Neural progenitor cell (in vitro differentiated cells): Measurements from ENCODE around the gene NPR2. TPM values are rescaled to one million over a fixed set of nuclear protein-coding genes. Genes with fewer than 3 reads are reported as not detected.

Source experiments
- DNase-seq: peaks from one replicate; pipeline ENCODE4 v3.0.0-alpha.2; 2016; ENCODE audit warnings: low spot score
- H2AFZ ChIP-seq: fragments of 200-600 bp; sonication (generic); replicated peaks from 2 replicates; pipeline ENCODE4 v1.6.1; 2016; ENCODE audit warnings: antibody characterized with exemption
- H3F3A ChIP-seq: fragments of 200-600 bp; sonication (generic); 2 replicates; pipeline ENCODE4 v1.6.1; 2016; ENCODE audit warnings: antibody characterized with exemption, low read depth
- H3K27ac ChIP-seq: fragments of 200-600 bp; sonication (generic); 2 replicates; pipeline ENCODE4 v1.5.1; 2016; ENCODE audit warnings: mild to moderate bottlenecking
- H3K27me3 ChIP-seq: fragments of 200-600 bp; sonication (generic); 2 replicates; pipeline ENCODE4 v1.6.1; 2016; ENCODE audit warnings: mild to moderate bottlenecking, moderate library complexity
- H3K36me3 ChIP-seq: fragments of 200-600 bp; sonication (generic); 2 replicates; pipeline ENCODE4 v1.5.1; 2016
- H3K4me1 ChIP-seq: fragments of 200-600 bp; sonication (generic); 2 replicates; pipeline ENCODE4 v1.6.1; 2016; ENCODE audit warnings: mixed run types
- H3K4me2 ChIP-seq: fragments of 200-600 bp; sonication (generic); 2 replicates; pipeline ENCODE4 v1.6.1; 2016
- H3K4me3 ChIP-seq: fragments of 200-600 bp; sonication (generic); 2 replicates; pipeline ENCODE4 v1.5.1; 2016
- H3K79me2 ChIP-seq: fragments of 200-600 bp; sonication (generic); 2 replicates; pipeline ENCODE4 v1.6.1; 2016; ENCODE audit warnings: low read depth
- H3K9ac ChIP-seq: fragments of 200-600 bp; sonication (generic); 2 replicates; pipeline ENCODE4 v1.6.1; 2016
- H3K9me3 ChIP-seq: fragments of 200-600 bp; sonication (generic); 2 replicates; pipeline ENCODE4 v1.5.1; 2016; ENCODE audit warnings: low read depth
- H4K20me1 ChIP-seq: fragments of 200-600 bp; sonication (generic); 2 replicates; pipeline ENCODE4 v1.6.1; 2016; ENCODE audit warnings: low read depth
- H3K27ac Mint-ChIP-seq: 3 replicates; pipeline ENCODE4 v1.8.0; 2021; ENCODE audit warnings: mixed read lengths
- H3K27me3 Mint-ChIP-seq: 2 replicates; pipeline ENCODE4 v1.8.0; 2022; ENCODE audit warnings: low read depth, mild to moderate bottlenecking, inconsistent platforms, moderate library complexity, mixed read lengths; ENCODE audit not compliant: insufficient read depth
- H3K36me3 Mint-ChIP-seq: 3 replicates; pipeline ENCODE4 v1.8.0; 2021; ENCODE audit warnings: mixed read lengths
- H3K4me1 Mint-ChIP-seq: 3 replicates; pipeline ENCODE4 v1.8.0; 2021; ENCODE audit warnings: mixed read lengths
- H3K4me3 Mint-ChIP-seq: 3 replicates; pipeline ENCODE4 v1.8.0; 2021; ENCODE audit warnings: mild to moderate bottlenecking, moderate library complexity, mixed read lengths
- H3K9me3 Mint-ChIP-seq: 3 replicates; pipeline ENCODE4 v1.8.0; 2020; ENCODE audit warnings: mixed read lengths
- CTCF ChIP-seq: fragments of 200-600 bp; sonication (generic); IDR thresholded peaks from 2 replicates; pipeline ENCODE4 v1.5.1; 2017; ENCODE audit warnings: antibody characterized with exemption, mild to moderate bottlenecking
- EZH2 ChIP-seq: fragments of 200-600 bp; sonication (generic); IDR thresholded peaks from 2 replicates; pipeline ENCODE4 v1.6.1; 2017; ENCODE audit warnings: antibody characterized with exemption, mild to moderate bottlenecking, moderate library complexity
- EZH2phosphoT487 ChIP-seq: fragments of 200-600 bp; sonication (generic); IDR thresholded peaks from 2 replicates; pipeline ENCODE4 v1.6.1; 2017; ENCODE audit warnings: antibody characterized with exemption
- total RNA-seq: library from RNA; depleted of rRNA; stranded (reverse); fragments of >200 nt; gene quantifications from 2 replicates; pipeline ENCODE4 v1.2.3, GENCODE V29; 2015; ENCODE audit warnings: low replicate concordance

NPR2 gene
- total RNA-seq, 1 donor from 2014 or later, result 5.6 TPM

- Mint-ChIP-seq H3K9me3 (no peaks in the 10 kb centered on the region), H3K27ac (no peak overlapping the region), H3K4me1 (peaks cover 20% of the 10 kb centered on the region), H3K4me3 (peak overlapping the region; percentile 72), H3K27me3 (peaks cover 6% of the 10 kb centered on the region), H3K36me3 (no peaks in the 10 kb centered on the region)
- DNase-seq, result no peak
- Histone ChIP-seq H3K36me3 (no peaks in the 10 kb centered on the region), H3K9ac (no peak overlapping the region), H2AFZ (no peak overlapping the region), H4K20me1 (no peaks in the 10 kb centered on the region), H3K4me2 (peak overlapping the region; percentile 86), H3K27me3 (no peaks in the 10 kb centered on the region), H3K9me3 (no peaks in the 10 kb centered on the region), H3K27ac (no peak overlapping the region), H3K4me3 (peak overlapping the region; percentile 51), H3F3A (peaks cover 6% of the 10 kb centered on the region), H3K4me1 (peaks cover 8% of the 10 kb centered on the region), H3K79me2 (no peaks in the 10 kb centered on the region)
- no peak for TF ChIP-seq CTCF
- TF ChIP-seq EZH2phosphoT487, result no peak
- TF ChIP-seq EZH2, result no peak
Measured at GRCh38 chr9:35792024-35792813, 828 bp downstream of the NPR2 start.

- TF ChIP-seq EZH2, result no peak
- no peak for TF ChIP-seq EZH2phosphoT487
- no peak for TF ChIP-seq CTCF
- H3K27ac Mint-ChIP-seq, result no peak overlapping the region
- peaks cover 6% of the 10 kb centered on the region for H3K27me3 Mint-ChIP-seq
- Histone ChIP-seq H3K36me3 (no peaks in the 10 kb centered on the region), H4K20me1 (no peaks in the 10 kb centered on the region), H3F3A (peaks cover 6% of the 10 kb centered on the region), H3K79me2 (no peaks in the 10 kb centered on the region), H3K9me3 (no peaks in the 10 kb centered on the region), H3K4me3 (no peak overlapping the region), H3K4me1 (peaks cover 8% of the 10 kb centered on the region), H3K9ac (no peak overlapping the region), H2AFZ (no peak overlapping the region), H3K27me3 (no peaks in the 10 kb centered on the region), H3K27ac (no peak overlapping the region), H3K4me2 (no peak overlapping the region)
- H3K4me3 Mint-ChIP-seq, result peak overlapping the region; percentile 72
- H3K36me3 Mint-ChIP-seq, result no peaks in the 10 kb centered on the region
- H3K4me1 Mint-ChIP-seq, result peaks cover 21% of the 10 kb centered on the region
- no peak for DNase-seq
- no peaks in the 10 kb centered on the region for H3K9me3 Mint-ChIP-seq
Measured at GRCh38 chr9:35792826-35793225, 1.4 kb downstream of the NPR2 start.

GRCh38 chr9:35793461-35793860, 2.1 kb downstream of the NPR2 start:
- Histone ChIP-seq H3K27ac (no peak overlapping the region), H3K79me2 (no peaks in the 10 kb centered on the region), H3K9me3 (no peaks in the 10 kb centered on the region), H3K27me3 (no peaks in the 10 kb centered on the region), H3K4me1 (peaks cover 8% of the 10 kb centered on the region), H4K20me1 (no peaks in the 10 kb centered on the region), H3K36me3 (no peaks in the 10 kb centered on the region), H2AFZ (no peak overlapping the region), H3K4me3 (no peak overlapping the region), H3F3A (peaks cover 6% of the 10 kb centered on the region), H3K4me2 (no peak overlapping the region), H3K9ac (no peak overlapping the region)
- Mint-ChIP-seq H3K4me3 (peak overlapping the region; percentile 47), H3K9me3 (no peaks in the 10 kb centered on the region), H3K27ac (no peak overlapping the region), H3K27me3 (peaks cover 6% of the 10 kb centered on the region), H3K36me3 (no peaks in the 10 kb centered on the region), H3K4me1 (peaks cover 21% of the 10 kb centered on the region)
- TF ChIP-seq CTCF (no peak), EZH2phosphoT487 (no peak), EZH2 (no peak)
- DNase-seq, result no peak
